ENCODE results near the gene TCP11L1. TPM values are rescaled to one million over a fixed set of nuclear protein-coding genes. Genes with fewer than 3 reads are reported as not detected.

Gene TCP11L1
- total and polyA plus RNA-seq, 9 of the 15 experiments (the other 6 are each of a cell fraction or from before 2014, with no cell fraction given), result 1.6 to 15.3 (median 5.4) TPM

GRCh38 chr11:33039274-33040032, at the start of gene TCP11L1 (continued):
- TF ChIP-seq JUN (IDR thresholded peaks at IDR 0.05; ENCODE audit: borderline replicate concordance, low read depth, low read length), result no peak
- no peak for TF ChIP-seq JUN (CRISPR knock-in tag; IDR thresholded peaks at IDR 0.05; ENCODE audit: borderline replicate concordance)
- TF ChIP-seq ZFP36 (IDR thresholded peaks at IDR 0.05; ENCODE audit: low read depth, low read length, partially characterized antibody), result no peak
- TF ChIP-seq ERF (CRISPR knock-in tag; IDR thresholded peaks at IDR 0.05), result no peak
- TF ChIP-seq, protein P1, sequence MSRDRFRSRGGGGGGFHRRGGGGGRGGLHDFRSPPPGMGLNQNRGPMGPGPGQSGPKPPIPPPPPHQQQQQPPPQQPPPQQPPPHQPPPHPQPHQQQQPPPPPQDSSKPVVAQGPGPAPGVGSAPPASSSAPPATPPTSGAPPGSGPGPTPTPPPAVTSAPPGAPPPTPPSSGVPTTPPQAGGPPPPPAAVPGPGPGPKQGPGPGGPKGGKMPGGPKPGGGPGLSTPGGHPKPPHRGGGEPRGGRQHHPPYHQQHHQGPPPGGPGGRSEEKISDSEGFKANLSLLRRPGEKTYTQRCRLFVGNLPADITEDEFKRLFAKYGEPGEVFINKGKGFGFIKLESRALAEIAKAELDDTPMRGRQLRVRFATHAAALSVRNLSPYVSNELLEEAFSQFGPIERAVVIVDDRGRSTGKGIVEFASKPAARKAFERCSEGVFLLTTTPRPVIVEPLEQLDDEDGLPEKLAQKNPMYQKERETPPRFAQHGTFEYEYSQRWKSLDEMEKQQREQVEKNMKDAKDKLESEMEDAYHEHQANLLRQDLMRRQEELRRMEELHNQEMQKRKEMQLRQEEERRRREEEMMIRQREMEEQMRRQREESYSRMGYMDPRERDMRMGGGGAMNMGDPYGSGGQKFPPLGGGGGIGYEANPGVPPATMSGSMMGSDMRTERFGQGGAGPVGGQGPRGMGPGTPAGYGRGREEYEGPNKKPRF (IDR thresholded peaks at IDR 0.05; ENCODE audit: low read depth, low read length), result no peak
- TF ChIP-seq SMARCE1 (IDR thresholded peaks at IDR 0.05), result no peak
- TF ChIP-seq, protein P2, sequence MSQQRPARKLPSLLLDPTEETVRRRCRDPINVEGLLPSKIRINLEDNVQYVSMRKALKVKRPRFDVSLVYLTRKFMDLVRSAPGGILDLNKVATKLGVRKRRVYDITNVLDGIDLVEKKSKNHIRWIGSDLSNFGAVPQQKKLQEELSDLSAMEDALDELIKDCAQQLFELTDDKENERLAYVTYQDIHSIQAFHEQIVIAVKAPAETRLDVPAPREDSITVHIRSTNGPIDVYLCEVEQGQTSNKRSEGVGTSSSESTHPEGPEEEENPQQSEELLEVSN (IDR thresholded peaks at IDR 0.05; ENCODE audit: borderline replicate concordance in 1 of 2, extremely low read depth in 1 of 2, insufficient read depth in 1 of 2, insufficient read length in 1 of 2, low read depth in 1 of 2, low read length in 1 of 2, poor library complexity in 1 of 2, severe bottlenecking in 1 of 2), result peak; percentile 72 to 92
- TF ChIP-seq MYC (IDR thresholded peaks at IDR 0.05; ENCODE audit: low read depth, low read length), result no peak; the same call in none of the 2 replicates
- no peak for TF ChIP-seq MYC (CRISPR knock-in tag; IDR thresholded peaks at IDR 0.05; ENCODE audit: borderline replicate concordance, low read depth)
- TF ChIP-seq ZNF217 (CRISPR knock-in tag; IDR thresholded peaks at IDR 0.05), result no peak
- TF ChIP-seq XRCC5 (IDR thresholded peaks at IDR 0.05; ENCODE audit: low read depth, low read length), result peak; percentile 83; the same call in 1 of the 2 replicates
- TF ChIP-seq HMGN3 (IDR thresholded peaks at IDR 0.05; ENCODE audit: borderline replicate concordance, extremely low read depth, insufficient read length, low read depth, low read length), result peak; percentile 45
- TF ChIP-seq NFE2L1 (tag; IDR thresholded peaks at IDR 0.05; ENCODE audit: borderline replicate concordance, low read depth), result no peak
- peak; percentile 41 for TF ChIP-seq SP1 (CRISPR knock-in tag; IDR thresholded peaks at IDR 0.05)
- TF ChIP-seq NBN (IDR thresholded peaks at IDR 0.05; ENCODE audit: low read depth), result no peak
- TF ChIP-seq SNAPC5 (CRISPR knock-in tag; IDR thresholded peaks at IDR 0.05), result no peak
- peak; percentile 84 for TF ChIP-seq SAP30 (IDR thresholded peaks at IDR 0.05; ENCODE audit: borderline replicate concordance, insufficient read depth, low read depth, low read length, poor library complexity, severe bottlenecking)
- no peak for TF ChIP-seq TGIF2 (CRISPR knock-in tag; IDR thresholded peaks at IDR 0.05)
- no peak for TF ChIP-seq TFE3 (CRISPR knock-in tag; IDR thresholded peaks at IDR 0.05)
- TF ChIP-seq SAFB (IDR thresholded peaks at IDR 0.05; ENCODE audit: borderline replicate concordance, low read depth, low read length), result no peak
- TF ChIP-seq TRIM28 (IDR thresholded peaks at IDR 0.05), result no peak
- TF ChIP-seq MIER1 (IDR thresholded peaks at IDR 0.05; ENCODE audit: low read depth), result no peak
- no peak for TF ChIP-seq HLTF (IDR thresholded peaks at IDR 0.05)
- peak; percentile 30; the same call in 1 of the 2 replicates for TF ChIP-seq ETV5 (CRISPR knock-in tag; IDR thresholded peaks at IDR 0.05; ENCODE audit: low read depth)
